Measurements from ENCODE around the gene ZDHHC5.

ZDHHC5 gene

GRCh38 chr11:57645689-57646085 is 22.2 kb upstream of the ZDHHC5 start:
- no peak for DNase-seq

DNA sequence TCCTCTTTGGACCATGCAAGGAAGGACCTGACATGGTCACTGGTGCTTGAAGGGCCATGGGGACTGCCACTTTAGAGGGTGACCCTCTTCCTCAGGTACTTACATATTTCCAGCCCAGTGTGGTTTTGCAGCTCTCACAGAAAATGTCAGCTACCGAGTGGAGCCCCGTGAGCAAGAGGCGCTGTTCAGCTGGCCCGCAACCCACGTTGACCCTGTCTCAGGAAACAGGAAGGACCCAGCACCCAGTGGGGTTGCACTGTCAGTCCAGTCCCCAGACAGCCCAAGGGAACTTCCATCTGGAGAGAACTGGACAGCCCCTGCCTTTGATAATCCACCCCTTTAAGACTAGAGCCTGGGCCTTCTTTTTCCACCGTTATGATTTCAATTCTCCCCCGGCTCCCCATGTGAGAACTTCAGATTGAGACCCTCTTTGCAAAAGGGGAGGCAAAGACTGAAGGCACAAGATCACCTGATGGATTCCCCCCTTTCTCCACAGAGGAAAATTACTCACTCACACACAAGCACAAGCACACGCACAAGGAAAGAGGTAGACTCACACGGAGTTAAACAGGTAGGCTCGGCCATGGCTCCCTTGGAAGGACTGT is 21.6 kb upstream of the ZDHHC5 start:
- DNase-seq, result no peak

DNA sequence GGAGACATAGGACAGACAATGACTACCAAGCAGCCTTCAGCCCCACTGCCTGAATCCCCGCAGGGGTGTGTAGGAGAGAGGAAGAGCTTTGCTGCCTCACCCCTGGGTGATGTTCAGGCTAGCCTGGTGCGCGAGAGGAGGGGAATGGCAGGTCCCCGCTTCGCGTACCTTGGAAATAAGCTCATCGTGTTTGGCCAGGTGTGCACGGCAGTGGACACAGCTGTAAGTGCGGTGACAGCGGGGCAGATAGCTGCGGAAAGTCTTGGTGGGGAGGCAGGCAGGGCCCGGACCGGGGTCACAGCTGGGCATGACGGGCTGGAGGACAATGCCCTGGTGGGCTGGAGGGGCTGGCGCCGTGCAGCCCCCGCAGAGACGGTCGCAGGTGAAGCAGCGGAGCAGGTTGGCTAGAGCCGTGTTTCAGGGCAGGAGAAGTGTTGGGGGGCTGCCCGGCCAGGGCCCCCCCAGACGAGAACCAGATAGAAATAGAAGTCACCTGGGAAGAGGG is 21.1 kb upstream of the ZDHHC5 start:
- DNase-seq, result peak; percentile 43

DNA sequence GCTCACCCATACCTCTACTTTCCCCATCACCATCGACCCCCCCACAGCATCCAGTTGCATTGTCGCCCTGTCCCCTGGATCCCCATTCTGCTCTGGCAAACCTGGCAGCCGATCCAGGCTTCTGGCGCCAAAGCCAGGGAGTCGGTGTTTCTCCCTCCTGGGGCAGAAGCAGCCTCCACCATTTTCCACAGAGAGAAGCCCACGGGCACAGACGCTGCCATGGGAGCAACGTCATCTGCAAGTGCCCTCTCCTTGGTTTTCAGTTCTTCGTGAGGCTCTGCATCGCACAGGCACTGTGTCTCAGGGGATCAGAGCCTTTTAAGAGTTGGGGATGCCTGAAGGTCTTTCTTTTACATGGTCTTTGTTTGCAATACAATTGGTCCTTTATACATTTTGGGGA is 20.5 kb upstream of the ZDHHC5 start:
- peak; percentile 23 for DNase-seq

DNA sequence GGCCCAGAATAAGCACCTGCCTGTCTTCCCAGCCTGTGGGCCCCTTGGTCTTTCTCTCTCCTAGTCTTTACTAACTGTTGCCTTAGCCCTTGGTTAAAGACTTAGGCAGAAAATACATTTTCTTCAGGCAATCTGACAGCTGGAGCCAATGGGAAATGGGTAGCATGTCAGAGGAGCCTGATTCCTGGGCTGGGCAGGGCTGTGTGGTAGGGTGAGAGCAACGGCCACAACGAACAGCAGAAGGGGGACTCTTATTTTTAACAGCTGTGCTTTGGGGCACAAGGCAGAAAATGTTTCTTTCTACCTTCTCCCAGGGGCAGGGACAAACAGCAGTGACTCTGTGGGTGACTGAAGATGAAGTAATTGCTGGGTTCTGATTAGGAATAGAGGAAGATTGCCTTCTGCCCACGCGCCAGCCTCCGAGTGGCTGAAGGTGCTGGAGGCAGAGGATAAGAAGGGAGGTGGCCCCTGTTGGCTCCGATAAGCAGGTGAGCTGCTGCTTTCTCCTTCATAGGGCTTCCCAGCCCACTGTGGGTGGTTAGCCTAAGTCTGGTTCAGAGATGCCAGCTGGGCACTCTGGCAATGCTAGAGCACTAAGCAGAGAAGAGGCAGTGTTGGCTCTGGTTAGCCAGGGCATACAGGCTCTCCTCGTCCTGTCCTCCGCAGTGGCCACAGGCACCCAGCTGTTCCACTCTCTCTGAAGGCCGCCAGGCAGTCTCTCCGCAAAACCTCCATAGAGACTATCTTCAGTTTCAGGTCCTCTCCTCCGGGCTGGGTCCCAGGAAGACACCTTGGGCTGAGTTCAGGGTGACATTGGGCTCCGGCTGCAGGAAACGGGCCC is 19.7 kb upstream of the ZDHHC5 start:
- peak; percentile 24 for DNase-seq

DNA sequence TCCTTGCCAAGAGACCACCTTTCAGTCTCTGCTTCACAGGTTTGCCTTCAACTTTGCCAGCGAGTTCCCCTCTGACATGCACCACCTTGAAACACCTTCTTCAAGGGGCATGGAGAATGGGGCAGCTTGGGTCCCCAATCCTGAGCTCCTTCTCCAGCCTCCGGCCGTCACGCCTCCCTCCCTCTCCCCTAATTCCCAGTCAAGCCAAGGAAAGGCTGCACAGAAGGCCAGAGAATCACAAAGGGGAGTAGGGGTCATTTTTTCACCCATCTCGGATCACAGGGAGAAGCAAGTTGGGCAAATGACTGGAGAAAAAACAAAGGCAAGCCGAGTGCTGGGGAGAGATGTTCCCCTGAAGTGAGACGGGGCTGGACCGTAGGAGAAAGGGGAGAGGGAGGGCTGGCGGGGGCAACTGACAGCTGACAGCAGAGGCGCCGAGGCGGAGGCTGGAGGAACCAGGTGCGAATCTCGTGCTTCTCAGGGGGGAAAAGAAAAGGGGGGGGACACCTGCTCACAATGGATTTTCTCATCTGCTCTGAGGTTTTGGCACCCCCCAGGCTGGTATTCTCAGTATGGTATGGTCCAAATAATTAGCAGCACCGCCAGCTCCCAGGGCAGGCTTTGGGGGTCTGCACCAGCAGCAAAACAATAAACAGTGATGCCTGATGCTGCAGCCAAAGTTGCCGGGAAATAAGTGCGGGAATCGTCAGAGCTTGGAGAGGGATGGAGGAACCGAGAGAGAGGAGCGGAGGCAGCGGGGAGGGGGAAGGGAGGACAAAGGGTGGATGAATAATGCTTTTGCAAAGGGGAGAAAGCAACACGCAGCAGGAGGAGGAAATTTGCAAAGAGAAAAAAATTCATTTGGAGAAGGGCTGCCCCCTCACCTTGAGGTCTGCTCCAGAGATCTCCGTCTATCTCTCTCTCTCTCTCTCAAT is 18.8 kb upstream of the ZDHHC5 start:
- DNase-seq, result peak; percentile 10

DNA sequence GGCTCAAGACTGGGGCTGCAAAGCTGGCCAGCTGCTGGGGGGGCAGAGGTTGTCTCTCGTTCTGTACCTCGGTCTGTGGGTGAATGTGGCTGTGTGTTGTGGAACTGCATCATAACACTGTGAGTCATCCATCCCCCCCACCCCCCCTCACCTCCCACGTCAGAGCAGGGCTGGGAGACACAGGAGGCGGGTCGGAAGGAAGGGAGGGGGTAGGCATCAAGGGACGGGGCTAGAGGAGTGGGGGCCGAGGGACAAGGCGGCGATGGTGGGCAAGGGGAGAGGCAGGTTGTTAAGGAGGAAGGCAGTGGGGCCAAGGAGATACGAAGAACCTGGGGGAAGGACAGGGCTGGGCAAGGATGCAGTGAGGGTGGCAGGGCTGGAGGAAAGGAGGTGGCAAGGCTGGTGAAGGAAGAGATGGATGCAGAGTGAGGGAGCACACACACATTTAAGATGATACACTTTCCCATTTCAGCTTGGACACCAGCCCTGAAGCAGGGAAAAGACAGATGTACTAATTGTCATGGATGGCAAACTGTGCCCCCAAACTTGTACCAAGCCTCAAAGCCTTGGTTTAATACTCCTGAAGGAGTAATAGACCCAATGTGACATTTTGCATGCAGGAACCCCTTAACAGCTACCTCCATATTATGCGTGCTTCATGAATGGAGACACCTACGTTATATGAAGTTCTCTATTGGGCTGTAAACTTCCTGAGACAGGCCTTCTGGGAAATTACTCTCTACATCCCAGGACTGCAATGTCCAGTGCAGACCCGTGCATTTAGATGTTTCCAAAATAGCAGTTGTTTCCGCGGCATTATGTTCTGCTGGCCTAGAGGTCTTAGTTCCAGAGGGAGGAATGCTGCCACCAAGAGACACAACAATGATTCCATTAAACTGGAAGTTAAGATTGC is 17.8 kb upstream of the ZDHHC5 start, which contains the start of gene YPEL4:
Gene YPEL4 (minus strand): TSS at position 87 of the 913 bp plus-strand sequence. CDS start 2,805 bp downstream, outside the sequence.
- DNase-seq, result peak; percentile 39

DNA sequence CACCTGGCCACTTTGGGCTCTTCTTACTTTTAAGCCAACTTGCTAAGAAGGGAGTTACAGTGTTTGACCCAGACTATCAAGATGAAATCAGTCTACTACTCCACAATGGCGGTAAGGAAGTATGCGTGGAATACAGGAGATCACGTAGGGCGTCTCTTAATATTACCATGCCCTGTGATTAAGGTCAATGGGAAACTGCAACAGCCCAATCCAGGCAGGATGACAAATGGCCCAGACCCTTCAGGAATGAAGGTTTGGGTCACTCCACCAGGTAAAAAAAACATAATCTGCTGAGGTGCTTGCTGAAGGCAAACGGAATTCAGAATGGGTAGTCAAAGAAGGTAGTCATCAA is 17.2 kb upstream of the ZDHHC5 start:
- DNase-seq, result no peak

GRCh38 chr11:57651408-57651807 is 16.5 kb upstream of the ZDHHC5 start:
- DNase-seq, result no peak

- peak; percentile 5 for DNase-seq
Measured at GRCh38 chr11:57652230-57652629, 15.7 kb upstream of the ZDHHC5 start.

DNA sequence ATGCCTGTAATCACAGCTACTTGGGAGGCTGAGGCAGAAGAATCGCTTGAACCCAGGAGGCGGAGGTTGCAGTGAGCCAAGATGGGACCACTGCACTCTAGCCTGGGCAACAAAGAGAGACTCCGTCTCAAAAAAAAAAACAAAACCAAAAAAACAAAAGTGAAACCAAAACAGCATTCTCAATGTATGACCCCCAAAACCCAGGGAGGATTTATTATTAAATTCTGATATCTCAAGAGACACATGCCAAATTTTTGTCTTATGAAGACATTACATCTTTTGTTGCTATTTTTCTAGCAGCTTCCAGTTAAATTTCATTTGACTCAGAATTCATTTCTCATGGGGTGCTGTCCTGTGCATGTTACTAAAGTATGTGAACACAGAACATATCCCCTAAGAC is 15.3 kb upstream of the ZDHHC5 start:
- no peak for DNase-seq

DNA sequence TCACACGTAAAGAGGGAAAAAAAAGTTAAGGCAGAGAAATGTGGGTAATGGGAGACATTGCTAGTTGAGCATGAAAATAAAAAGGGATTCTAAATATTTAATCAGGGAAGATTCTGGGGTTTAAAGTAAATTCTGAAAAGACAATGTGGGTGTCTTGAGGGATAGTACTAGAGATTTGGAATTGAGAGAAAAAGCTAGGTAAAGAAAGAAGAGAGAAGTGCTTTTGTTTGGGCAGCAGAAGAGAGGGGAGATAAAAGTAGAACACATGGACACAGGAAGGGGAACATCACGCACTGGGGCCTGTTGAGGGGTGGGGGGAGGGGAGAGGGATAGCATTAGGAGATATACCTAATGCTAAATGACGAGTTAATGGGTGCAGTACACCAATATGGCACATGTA is 14.8 kb upstream of the ZDHHC5 start:
- DNase-seq, result no peak

DNA sequence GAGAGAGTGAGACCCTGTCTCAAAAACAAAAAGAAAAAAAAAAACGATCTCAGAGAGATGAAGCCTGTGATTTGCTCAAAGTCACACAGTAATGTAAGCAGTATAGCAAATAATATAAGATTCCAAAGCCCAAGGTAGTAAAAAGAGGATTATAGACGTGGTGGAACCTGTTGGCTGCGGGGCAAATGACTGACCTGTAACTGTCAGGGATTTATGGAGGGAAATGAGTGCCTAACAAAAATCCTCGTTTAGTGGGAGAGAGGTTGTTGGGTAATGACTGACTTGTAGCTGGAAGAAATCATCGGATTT is 11.1 kb upstream of the ZDHHC5 start:
- no peak for DNase-seq

- peak; percentile 99 for DNase-seq
Measured at GRCh38 chr11:57657194-57658022, 10.5 kb upstream of the ZDHHC5 start, which contains the start of gene CLP1. Gene CLP1, plus strand, starts transcription at chr11:57657762. Its CDS starts 1,715 bp downstream, at chr11:57659477.

GRCh38 chr11:57658023-57658361 is 9.9 kb upstream of the ZDHHC5 start:
- peak; percentile 24 for DNase-seq

GRCh38 chr11:57659669-57660068 is 8.2 kb upstream of the ZDHHC5 start:
- no peak for DNase-seq

GRCh38 chr11:57662893-57663292 is 5.0 kb upstream of the ZDHHC5 start:
- DNase-seq, result no peak

DNA sequence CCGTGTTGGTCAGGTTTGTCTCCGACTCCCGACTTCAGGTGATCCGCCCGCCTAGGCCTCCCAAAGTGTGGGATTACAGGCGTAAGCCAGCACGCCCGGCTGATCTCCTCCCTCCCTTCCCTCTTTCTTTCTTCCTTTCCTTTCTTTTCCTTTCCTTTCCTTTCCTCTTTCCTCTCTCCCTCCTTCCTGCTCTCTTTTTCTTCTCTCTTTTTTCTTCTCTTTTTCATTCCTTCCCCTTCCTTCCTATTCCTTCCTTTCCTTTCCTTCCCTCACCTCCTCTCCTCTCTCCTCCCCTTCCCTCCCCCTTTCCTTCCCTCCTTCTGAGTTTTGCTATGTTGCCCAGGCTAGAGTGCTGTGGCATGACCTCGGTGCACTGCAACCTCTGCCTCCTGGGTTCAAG is 3.9 kb upstream of the ZDHHC5 start:
- DNase-seq, result no peak

GRCh38 chr11:57667117-57667735 is 688 bp upstream of the ZDHHC5 start:
- DNase-seq, result peak; percentile 98

DNA sequence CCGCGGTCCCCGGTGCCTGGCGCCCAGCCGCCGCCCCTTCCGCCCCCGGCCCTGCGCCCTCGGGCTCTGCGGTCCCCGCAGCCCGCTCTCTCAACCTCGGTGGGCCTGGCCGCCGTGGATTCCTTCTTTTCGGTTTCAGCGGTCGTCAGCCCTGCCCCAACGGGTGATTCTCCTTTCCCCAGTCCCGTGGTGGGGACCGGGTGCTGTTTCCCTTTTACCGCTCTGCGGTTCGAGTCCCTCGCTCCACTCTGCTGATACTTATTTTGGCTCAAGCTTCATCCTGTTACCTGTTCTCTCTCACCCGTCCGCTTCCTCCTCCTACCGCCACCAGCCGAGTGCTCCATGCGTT is 494 bp downstream of the ZDHHC5 start:
- DNase-seq, result peak; percentile 62

- DNase-seq, result no peak
Measured at GRCh38 chr11:57674251-57674650, 6.3 kb downstream of the ZDHHC5 start.

Data from NCI-H69 (cell line).